GM19468 (cell line): Measurements from ENCODE around the gene SLC25A25.
A peak's percentile ranks its signal among the peaks of the same experiment; 100 is the strongest.
"Not testable (repeated sequence)": the region's sequence is repeated elsewhere in the genome, so short reads cannot be mapped to it uniquely, and the experiment has no call there.

ENCODE experiments used
- ATAC-seq: cut with Tn5 transposase; IDR thresholded peaks from one replicate; pipeline ENCODE4 v1.9.1; 2021; ENCODE audit warnings: mild to moderate bottlenecking, moderate library complexity, moderate number of reproducible peaks; ENCODE audit not compliant: unreplicated experiment; ENCODE audit errors: extremely low read depth

The SLC25A25 gene

GRCh38 chr9:128121466-128121810, 53.4 kb downstream of the SLC25A25 start:
- ATAC-seq = no peak

- no peak for ATAC-seq
These were observed 54.1 kb downstream of the SLC25A25 start for GRCh38 chr9:128121924-128122808.

GRCh38 chr9:128122809-128123175, 54.8 kb downstream of the SLC25A25 start:
- no peak for ATAC-seq

GRCh38 chr9:128123451-128124080, 55.5 kb downstream of the SLC25A25 start:
- no peak for ATAC-seq

- no peak for ATAC-seq
These were observed 56.4 kb downstream of the SLC25A25 start for GRCh38 chr9:128124451-128124850.

- ATAC-seq = no peak
These were observed 57.0 kb downstream of the SLC25A25 start for GRCh38 chr9:128124873-128125579.

- no peak for ATAC-seq
These were observed 57.7 kb downstream of the SLC25A25 start for GRCh38 chr9:128125580-128126354.

- ATAC-seq = no peak
These were observed 59.5 kb downstream of the SLC25A25 start, which contains the start of gene PTGES2 for GRCh38 chr9:128127568-128127989. Gene PTGES2 (minus strand): TSS chr9:128127729. CDS start chr9:128127717, 12 bp downstream.

GRCh38 chr9:128127990-128128835, 60.2 kb downstream of the SLC25A25 start:
- peak; percentile 28 for ATAC-seq

- ATAC-seq = no peak
These were observed 61.0 kb downstream of the SLC25A25 start for GRCh38 chr9:128128836-128129590.

GRCh38 chr9:128129976-128130590, 62.1 kb downstream of the SLC25A25 start:
- not testable (repeated sequence) for ATAC-seq

GRCh38 chr9:128130651-128131050, 62.6 kb downstream of the SLC25A25 start:
- not testable (repeated sequence) for ATAC-seq

GRCh38 chr9:128131346-128131745, 63.3 kb downstream of the SLC25A25 start:
- not testable (repeated sequence) for ATAC-seq

GRCh38 chr9:128132139-128132538, 64.1 kb downstream of the SLC25A25 start:
- ATAC-seq = not testable (repeated sequence)

GRCh38 chr9:128135561-128135960, 67.5 kb downstream of the SLC25A25 start:
- ATAC-seq = not testable (repeated sequence)

- no peak for ATAC-seq
These were observed 69.1 kb downstream of the SLC25A25 start for GRCh38 chr9:128136816-128137793.

GRCh38 chr9:128138001-128138400, 70.0 kb downstream of the SLC25A25 start:
- no peak for ATAC-seq
